GM18909 (cell line): ENCODE measurements around the gene ATP8A1.
A peak's percentile ranks its signal among the peaks of the same experiment; 100 is the strongest.

ENCODE experiments used
- ATAC-seq: cut with Tn5 transposase; IDR thresholded peaks from one replicate; pipeline ENCODE4 v1.9.1; 2021; ENCODE audit warnings: mild to moderate bottlenecking; ENCODE audit not compliant: unreplicated experiment, poor library complexity

Gene ATP8A1

DNA sequence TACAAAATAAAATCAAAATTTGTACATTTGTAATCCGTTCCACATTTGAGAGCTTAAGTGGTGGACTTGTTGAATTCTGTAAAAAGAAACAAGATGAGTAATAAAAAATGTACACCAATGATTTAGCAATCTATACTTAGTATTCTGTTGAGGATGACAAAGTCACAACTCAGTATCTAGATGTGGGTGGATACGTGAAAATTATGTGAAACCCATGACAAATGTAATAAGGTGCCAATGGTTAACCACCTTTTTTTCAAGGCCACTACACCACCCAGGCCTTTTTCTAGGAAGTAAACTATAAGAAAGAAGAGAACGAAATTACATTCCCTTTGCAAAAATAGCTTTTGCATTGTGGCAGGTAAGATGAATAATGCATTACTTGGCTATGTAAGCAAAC lies 77.0 kb downstream of the ATP8A1 start:
- ATAC-seq: no peak

DNA sequence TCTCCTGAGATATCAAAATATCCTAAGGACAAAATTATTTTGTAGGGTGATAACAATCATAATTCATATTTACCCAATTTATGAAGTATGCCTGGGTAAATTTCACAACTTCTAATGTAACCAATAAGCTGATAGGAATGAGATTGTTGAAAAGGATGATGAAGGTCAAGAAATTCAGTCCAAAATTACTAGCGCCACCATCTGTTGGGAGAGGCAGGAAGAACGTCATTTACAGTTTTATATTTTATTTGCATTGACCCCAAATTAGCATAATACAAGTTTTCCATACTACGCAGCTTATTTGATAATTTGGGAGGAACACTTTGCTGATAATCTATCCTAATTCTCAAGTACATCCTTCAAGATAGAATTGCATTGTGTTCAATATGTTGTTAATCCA lies 78.7 kb downstream of the ATP8A1 start:
- no peak for ATAC-seq

DNA sequence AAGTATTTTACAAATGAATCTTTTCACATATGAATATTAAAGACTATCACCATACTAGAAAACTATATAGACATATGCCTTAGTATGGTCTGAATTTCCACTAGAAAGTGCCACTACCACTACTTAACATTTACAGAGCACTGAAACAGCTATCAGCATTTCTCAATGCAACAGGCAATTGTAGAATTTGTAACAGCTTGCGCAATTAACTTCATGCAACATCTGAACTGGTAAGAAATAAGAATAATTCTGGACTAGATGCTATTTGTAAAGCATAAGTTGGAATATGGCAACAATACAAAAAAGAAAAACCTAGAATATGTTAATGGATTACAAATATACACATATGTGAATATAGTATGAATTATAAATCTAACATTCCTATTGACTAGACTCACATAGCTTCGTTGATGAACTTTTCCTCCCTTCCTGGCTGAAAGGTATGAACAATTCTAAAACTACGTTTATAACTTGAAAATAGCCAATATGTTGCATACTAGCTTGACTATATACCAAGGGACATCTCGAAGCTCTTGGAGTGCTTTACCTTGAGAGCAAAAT lies 82.0 kb downstream of the ATP8A1 start:
- ATAC-seq: no peak

DNA sequence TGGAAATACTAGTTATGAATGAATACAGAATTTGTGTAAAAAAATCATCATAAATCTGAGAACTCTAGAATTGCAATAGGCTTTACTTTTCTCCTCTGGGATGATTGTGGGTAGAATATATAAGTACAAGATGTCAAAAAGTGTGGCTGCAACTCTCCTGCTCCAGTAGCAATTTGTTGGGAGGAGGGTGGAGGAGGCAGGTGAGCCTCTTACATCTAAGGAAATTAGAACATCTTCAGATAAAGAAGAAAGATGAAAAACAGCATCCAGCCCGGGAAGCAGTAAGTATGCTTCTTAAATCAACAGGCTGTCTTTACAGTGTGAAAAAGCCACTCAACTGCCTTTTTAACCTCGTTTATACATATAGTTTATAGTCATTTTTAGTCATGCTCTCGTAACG lies 83.7 kb downstream of the ATP8A1 start:
- ATAC-seq: no peak

DNA sequence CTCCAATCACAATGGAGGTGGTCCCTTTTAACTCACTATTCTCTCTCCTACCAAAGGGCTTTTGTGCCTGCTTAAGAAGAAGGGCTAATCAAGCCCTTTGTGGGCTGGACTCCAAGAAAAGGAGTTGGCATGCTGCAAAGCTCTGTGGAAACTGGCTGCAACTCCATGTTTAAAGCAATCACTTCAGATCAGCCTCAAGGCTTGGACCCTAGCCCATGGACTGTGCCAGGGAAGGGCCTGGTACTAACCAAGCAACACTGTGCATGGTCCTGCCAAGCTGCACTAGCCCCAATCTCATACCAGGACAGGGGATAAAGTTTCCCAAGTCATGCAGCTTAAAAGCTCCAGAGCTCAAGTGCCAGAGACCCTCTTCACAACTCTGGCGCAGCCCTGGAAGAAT lies 86.7 kb downstream of the ATP8A1 start:
- no peak for ATAC-seq

DNA sequence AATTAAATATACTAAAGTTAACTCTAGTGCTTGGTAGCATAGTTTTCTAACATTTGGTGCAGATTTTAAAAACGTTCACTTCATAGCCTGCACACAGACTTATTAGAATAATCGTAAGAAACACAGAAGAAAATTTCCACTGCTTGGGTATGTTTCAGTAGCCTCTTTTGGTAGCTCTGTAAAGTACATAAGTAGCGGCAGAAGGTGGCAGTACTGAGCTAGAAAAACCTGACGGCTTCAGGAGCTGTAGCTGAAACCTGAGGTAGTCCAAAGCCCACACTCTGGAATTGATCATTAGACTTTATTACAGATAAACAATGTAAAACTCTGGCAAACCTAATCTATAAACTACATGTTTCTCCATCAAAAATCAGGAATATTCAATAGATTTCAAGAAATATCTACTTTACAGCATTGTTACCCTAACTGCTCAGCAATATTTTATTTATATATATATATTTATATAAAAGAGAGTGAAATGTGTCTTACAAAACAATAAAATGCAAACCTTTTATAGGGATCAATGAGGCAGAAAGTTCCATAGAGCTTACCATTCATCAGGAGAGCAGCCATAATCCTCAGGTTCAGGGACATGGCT lies 88.2 kb downstream of the ATP8A1 start:
- ATAC-seq: peak; percentile 98

DNA sequence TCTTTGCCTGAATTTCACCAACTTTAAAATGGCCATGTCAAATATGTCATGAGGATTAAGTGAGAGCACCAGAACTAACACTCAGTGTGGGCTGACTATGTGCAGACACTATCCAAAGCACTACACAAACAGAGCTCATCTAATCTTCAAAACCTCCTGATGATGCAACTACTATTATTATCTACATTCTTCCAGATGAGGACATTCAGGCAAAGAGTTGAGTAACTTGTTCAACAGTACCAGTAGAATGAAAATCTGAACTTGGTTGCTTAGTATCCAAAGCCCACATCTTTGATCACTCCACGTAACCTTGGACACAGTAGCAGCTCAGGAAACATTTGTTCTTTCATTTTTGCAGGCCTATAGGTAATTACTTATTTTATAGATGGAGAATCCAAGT lies 90.1 kb downstream of the ATP8A1 start:
- no peak for ATAC-seq

DNA sequence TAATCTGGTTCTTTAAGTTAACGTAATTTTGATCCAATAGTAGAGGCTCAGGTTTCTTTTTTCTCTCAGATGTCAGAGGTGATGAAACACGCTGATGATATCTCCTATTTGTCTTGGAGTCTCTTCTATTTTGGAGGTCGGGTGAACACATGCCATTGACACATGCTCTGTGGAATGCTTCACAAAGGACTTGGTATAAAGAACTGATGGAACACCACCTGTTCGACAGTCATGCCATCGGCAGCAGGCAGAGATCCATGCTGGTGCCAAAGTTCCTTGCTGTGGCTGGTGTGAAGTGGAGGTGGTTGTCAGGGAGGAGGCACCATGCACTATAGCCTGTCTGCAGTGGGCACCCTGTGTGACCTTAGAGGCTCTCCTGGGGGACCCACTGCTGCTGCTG lies 94.9 kb downstream of the ATP8A1 start:
- no peak for ATAC-seq

DNA sequence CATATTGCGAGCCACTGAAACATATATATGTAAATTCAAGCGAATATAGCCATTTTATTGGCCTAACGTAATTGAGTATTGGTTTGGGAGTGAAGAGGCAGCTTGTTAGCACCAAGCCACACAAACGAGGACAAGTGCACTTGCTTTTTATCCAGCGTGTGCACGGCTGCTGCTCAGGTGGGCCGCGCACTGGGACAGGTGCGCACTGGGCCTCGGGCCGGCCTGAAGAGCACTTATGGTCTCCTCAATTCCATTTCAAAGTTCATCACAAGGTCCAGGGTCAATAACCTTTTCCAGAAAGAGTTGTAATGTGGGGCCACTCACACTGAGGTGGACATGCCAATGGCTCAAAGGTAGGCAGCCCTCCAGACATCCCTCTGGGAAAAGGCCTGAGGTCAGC lies 95.9 kb downstream of the ATP8A1 start:
- ATAC-seq: no peak

DNA sequence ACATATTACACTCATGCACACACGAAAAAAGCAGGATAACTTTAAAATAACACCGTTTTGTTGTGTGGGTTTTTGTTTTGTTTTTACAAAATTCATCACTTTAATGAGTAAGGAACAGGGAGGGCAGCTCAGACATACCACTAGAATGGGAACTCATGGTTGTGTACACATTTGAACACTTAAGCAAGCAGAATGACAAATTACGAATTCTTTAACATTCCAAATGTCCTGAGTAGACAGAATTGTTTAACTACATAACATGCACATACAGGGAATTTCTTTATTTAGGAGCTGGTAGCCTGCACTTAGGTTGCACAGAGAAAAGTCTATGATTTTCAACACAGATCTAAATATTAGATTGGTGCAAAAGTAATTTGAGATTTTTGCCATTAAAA lies 96.4 kb downstream of the ATP8A1 start:
- no peak for ATAC-seq

DNA sequence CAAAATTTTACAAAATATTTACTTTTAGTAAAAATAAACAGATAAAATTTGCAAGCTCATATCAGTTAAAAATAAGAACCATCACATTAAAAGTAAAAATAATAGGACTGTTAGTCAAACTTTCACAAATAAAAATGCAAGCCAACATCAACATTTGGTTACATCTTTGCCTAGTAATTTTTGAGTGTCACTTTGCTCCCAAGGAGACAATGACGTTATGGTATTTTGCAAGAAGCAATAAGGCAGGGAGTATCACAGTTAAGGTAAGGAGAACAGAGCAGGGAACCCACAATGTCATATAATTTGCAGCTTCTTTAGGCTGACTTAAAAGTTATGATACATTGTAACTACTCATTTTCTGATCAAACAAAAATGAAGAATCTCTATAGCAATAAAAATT lies 98.7 kb downstream of the ATP8A1 start:
- ATAC-seq: no peak

DNA sequence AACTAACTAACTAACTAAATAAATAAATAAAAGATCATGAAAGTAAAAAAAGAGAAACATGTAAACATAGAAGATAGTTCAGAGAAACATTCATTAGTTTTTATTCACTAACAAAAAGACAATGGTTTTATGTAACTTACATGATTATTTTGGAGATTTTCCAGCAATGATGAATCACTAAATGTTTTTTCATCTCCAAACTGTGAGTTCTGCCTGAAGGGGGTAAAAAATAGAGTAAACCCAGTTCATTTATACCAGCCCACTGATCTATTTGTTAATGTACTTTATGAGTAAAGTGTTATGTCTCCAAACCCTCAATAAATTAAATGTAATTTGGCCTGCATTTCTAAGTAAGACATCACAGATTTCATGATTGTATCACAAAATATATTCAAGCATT lies 101.1 kb downstream of the ATP8A1 start:
- no peak for ATAC-seq

DNA sequence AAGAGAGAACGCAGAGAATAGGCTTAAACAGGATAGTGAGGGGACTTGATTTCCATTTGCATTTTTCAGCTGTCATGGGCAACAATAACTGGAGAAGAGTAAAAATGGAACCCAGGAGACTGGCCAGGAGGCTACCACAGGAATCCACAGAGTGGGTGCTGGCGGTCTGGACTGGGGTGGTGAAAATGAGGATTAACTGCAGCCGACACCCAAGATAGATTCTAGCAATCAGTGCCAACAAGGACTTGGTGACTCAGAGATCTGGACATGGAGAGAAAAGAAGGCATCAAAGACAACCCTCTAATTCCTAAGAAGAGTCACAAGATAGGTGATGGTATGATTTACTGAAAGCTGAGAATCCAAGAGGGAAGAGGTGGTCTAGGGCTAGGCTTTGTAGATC lies 102.8 kb downstream of the ATP8A1 start:
- ATAC-seq: no peak

DNA sequence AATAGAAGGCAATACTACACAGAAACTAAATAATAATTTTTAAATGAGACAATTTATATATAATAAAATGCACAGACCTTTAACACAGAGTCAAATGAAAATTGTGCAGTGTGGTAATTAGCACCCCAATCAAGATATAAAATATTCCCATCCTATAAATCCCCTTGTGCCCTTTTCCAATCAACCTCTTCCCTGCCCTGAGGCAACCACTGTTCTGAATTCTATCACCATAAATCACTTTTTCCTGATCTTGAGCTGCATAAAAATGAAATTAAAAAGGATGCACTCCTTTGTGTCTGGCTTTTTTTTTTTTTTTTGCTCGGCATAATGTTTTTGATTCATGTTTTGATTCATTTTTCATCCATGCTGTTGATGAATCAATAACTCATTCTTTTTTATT lies 107.0 kb downstream of the ATP8A1 start:
- ATAC-seq: no peak

DNA sequence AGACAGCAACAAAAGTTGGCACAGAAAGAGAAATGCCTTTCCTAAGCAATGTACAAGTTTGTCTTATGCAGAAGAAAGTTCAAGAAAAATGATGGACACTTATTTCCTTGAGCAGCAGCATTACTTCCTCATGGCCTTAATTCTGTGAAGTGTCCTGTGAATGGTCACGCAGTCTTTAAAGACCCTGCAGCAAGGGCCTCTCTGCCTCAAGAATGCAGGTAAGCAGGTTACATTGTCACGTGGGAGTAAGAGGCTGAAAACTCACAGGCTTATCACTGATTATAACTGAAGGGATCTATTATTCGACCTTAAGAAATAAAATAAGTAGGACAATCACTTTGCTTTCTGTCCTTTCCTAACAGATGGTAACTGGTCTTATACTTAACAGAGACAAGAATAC lies 109.1 kb downstream of the ATP8A1 start:
- no peak for ATAC-seq

DNA sequence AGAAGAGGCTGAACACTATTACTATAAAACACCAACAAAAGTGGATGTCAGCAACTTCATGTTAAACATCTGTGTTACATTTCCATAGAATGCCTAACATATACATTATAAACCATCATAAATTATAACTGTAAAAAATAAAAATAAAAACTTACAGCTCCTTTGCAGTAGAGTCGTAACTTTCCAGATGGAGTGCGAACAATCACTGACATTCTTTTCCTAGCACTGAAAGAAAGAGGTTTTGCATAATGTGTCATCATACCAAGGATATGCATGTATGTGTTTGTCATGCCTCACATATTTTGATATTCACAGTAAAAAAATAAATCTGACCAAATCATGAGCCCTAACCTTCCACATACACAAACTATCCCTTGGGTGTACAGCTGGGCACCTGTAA lies 113.1 kb downstream of the ATP8A1 start:
- ATAC-seq: no peak

DNA sequence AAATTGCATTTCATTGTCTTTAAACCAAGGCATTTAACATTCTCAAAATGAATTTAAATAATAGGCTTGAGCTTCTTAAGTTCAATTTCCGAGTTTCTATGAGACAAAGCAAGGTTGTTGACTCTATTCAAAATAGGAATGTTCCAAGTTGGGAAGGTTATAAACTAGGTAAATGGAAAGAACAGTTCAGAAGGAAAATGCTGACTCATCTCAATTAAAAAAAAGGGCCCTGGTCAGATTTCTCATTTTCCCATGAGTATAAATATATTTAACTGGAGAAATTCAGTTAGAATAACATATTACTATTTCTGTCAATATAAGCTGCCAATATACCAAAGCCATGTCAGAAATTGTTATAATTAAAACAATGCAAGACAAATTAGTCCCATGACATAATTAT lies 113.8 kb downstream of the ATP8A1 start:
- no peak for ATAC-seq

DNA sequence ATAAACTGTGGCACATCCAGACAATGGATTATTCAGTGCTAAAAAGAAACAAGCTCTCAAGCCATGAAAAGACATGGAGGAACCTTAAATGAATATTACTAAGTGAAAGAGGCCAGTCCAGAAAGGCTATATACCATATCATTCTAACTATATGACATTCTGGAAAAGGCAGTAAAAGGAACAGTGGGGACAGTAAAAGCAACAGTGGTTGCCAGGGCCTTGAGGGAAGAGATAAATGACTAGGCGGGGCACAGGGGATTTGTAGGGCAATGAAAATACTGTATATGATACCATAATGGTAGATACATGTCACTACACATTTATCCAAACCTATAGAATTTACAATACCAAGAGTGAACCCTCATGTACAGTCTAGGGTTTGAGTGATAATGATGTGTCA lies 115.3 kb downstream of the ATP8A1 start:
- ATAC-seq: no peak

DNA sequence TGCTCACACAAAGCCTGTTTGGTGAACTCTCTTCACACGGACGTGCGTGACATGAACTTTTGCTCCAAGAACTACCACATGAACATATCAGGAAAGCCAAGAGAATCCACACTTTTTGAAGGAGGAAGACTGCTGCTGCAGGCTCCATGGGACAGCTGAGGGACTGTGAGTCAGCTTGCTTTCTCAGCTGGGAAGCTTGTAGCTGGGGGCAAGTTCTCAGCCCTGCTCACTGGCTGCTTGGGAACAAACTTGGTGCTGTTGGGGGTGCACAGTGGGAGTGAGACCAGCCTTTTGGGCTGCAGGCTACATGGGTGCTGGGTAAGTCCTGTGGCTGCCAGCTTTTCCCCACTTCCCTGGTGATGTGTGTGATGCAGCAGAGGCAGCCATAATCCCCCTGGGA lies 123.9 kb downstream of the ATP8A1 start:
- ATAC-seq: no peak

DNA sequence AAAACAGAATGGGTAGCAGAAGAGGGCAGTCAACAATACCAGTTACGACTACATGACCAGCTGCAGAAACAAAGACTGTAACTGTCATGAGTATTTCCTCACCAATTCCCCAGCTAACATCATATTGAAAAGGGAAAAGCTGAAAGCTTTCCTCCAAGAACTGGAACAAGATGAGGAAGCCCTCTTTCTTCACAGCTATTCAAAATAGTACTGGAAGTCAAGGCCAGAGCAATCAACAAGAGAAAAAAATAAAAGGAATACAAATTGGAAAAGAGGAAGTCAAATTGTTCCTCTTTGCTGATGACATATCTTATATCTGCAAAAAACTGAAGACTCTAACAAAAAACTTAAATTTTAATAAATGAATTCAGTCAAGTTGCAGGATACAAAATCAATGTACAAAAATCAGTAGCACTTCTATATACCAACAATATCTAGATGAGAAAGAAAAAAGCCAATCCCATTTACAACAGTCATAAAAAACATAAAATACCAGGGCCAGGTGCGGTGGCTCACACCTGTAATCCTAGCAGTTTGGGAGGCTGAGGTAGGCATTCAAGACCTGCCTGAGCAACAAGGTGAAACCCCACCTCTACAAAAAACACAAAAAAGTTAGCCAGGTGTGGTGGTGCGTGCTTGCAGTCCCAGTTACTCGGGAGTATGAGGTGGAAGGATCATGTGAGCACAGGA lies 125.4 kb downstream of the ATP8A1 start:
- ATAC-seq: no peak

DNA sequence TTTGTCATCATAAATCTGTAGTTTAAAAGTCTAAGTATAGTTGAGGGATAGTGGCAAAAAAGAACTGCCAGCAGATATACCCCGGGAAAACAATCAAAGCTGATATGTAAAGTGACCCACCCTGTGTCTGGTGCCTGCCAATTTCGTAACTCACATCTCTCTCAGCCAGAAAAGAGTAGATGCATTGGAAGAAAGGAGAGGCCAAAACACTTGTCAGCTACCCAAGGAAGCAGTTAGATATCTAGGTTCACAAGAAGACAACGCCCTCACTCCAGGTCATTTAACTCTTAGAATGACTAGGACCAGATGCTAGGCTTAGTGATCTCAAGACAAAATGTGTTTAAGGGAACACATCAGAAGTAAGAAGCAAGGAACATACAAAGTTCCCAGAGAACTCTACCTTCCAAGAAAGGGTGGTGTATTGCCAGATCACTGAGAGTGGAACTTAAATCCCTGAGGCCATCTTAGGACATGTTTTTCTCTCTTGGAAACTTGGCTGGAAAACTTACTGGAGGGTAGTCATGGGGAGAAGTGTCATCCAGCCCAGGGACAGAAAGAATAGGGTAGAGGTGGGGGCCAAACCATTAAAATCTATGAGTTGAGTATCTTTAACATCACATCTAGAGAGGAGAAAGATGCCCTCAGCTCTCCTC lies 133.7 kb downstream of the ATP8A1 start:
- no peak for ATAC-seq
